ENCODE data around the gene FAM114A1.

Gene FAM114A1

DNA sequence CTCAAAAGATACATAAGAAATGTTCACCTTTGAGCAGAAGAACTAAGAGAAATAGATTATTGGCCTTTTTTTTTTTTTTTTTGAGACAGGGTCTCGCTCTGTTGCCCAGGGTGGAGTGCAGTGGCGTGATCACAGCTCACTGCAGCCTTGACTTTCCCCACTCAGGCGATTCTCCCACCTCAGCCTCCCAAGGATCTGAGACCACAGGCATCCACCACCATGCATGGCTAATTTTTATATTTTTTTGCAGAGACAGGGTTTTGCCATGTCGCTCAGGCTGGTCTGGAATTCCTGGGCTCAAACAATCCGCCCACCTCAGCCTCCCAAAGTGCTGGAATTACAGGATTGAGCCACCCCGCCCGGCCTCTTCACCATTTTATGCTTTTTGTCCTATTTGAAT, 8.1 kb upstream of the FAM114A1 start:
- DNase-seq, result no peak

DNA sequence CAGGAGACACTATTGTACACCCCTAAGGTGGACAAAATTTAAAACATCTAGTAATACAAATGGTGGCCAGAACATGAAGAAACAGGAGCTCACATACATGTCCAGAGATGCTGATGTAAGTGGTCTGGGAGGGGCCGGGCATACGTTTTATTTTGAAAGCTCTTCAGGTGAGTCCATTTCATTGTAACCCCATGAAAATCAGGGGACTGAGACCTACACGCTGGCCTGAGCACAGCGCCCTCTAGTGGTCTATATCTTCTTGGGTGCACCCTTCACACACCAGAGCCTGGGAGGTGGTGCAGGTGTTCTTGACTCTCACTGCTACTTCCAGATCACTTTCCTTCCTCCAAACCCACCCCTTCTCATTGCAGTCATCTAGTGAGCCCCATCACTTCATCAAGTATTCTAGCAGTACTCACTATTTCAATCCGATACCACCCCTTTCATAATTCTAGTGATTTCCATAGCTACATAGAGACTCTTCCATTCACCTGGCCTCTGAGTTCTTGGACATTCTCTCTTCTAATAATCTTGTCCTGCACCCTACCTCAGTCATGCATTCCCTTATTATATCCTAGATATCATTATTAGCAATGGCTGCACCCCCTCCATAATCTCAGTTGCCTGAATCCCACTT, 6.7 kb upstream of the FAM114A1 start:
- DNase-seq, result peak; percentile 61

DNA sequence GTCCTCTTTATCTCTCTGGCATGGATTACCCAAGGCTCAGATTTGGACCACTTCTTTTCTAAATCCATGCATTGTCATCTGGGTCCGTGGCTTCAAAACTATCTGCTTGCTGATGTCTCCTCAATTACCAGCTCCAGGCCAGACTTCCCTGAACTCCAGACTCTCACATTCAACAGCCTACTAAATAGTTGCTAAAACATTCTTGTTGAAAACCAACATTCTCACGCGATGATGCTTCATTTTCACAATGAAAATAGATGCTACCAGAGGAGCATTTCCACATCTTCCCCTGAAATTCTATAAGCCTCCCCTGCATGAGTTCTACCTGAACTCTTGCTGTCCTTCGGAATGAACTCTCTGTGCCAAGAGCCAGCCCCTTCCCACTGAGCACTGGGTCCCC, 5.8 kb upstream of the FAM114A1 start:
- DNase-seq, result no peak

DNA sequence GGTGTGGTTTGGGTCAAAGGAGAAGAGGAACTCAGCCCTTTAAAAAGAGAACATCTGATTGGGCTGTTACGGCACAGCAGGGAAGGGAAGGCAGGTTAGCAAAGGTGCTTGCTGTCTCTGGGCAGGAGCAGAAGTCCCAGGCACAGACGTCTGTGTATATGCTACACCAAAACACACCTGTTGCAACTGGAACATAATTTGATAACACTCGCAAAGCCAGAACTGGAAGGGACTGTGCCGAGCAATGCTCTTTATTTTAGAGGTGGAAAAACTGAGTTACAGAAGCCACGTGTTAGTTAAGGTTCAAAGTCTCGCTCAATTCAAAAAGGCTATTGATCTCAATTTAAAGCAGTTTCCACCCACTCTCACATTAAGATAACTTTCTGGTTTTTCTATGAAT, 2.2 kb upstream of the FAM114A1 start:
- no peak for DNase-seq

DNA sequence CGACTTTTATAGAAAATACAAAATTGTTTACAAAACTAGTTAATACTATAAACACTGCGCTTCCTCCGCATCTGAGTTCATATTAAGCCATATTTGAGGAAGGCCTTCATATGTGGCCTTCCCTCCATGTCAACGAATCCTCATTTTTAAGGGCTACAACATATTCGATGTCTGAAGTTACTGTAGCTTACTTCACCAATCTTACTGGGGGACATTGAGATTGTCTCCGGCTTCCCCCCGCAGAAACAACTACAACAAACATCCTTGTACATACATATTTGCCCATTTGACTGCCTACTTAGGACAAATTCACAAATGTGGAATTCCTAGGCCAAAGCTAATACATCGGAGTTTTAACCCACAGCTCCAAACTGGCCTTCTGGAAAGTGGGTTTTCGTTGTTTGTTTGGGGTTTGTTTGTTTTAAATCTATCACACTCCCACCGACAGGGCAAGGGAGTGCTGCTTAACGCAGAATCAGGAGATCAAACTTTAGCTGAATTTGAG, 581 bp upstream of the FAM114A1 start:
- no peak for DNase-seq

DNA sequence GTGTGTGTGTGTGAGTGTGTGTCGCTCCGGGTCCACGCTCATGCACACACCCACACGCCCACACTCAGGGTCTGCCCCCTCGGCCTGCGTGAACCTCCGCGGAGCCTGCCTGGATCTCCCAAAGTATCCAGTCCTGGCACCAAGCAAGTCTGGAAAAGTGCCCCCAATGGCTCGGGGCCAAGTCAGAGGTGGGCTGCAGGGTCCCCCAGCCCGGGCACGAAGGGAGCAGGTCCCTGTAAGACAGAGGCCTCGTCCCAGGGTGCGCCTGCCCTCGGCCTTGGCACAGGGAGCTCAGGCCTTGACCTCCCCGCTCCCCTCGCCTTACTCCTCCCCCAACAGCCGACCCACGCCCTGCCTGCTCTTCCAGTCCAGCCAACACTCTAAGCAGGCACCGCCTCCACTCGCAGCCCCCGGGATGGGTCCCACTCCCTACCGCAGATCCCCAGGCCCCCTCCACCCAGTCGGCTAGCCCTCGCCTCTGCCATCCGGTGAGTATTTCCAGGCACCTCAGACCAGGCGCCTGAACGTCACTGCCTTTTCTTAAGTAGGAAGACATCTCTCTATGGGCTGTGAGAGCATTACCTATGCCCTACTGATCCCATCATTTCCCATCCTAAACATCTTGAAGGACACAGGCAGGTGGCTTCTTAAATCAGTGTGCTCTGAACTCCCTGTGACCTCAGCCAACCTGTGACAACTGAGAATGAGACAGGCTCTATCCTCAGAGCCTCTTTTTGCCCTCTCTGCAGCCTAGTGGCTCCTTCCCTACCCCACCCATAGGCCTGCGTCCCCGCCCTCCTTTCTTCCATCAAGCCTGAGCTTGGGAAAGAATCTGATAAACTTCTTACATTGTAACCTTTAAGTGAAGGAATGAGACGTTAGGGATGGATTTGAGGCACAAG, 704 bp downstream of the FAM114A1 start:
- no peak for DNase-seq

DNA sequence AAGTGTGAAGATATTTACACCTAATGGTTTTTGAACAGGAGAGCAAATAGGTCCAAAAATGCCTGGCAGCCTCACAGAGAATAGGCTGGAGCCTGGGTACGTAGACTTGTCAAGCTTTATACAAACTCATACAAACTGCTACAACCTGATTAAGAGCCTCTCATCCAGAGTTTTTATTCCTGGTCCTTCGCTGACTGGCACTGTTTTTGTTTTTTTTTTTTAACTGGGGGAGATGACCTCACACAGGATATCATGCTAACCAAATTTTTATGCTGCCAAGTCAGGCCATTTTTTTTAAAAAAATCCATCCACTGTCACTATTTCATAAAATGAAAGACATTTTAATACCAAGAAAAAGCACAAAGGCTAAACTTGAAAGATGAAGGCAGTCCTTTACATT, 1.9 kb downstream of the FAM114A1 start:
- no peak for DNase-seq

DNA sequence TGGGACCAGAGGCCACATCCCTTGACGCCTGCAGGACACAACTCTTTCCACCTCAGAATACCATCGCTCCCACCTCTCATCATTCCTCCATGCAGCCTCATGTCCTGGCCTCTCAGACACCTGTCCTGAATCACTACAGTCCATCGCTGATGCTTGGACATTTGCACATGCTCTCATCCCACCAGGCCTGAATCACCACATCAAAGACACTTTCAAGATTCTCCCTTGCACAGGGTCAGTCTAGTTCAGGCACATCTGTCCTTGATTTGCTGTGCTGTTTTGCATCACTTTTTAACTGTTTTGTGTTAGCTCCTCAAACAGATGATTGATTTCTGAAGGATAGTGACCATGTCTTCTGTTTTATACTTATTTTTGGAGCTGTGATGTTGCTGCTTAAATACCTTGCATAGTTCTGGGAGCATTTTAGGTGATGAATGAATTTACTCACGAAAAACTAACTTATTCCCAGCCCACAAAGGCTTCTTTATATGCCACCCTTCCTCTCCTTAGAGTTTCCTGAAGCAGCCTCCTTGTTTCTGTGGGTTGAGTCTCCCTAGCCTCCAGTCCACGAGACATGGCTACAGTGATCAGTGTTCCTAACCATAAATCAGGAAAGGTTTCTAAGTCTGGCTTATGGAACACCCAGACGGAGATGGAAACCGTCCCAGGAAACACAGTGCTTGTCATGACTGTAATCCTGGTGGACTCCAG, 2.6 kb downstream of the FAM114A1 start:
- no peak for DNase-seq

DNA sequence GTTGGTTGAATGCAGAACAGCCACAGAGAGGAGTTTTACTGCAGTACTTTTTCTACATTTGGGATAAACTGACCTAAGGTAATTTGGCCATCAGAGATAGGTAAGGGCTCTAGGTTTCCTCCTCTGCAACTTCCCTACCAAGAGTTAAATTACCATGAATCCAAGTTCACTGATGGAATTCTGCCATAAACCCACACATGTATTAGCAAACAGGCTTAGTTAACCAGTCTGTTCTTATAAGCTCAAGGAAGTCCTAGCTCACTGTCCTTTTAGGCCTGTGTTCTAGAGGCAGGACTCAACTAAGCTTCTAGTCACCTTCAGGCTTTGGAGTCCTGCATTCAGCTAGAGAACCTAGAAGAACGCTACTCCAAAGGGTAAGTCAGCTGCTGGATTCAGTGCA, 4.0 kb downstream of the FAM114A1 start:
- DNase-seq, result no peak

DNA sequence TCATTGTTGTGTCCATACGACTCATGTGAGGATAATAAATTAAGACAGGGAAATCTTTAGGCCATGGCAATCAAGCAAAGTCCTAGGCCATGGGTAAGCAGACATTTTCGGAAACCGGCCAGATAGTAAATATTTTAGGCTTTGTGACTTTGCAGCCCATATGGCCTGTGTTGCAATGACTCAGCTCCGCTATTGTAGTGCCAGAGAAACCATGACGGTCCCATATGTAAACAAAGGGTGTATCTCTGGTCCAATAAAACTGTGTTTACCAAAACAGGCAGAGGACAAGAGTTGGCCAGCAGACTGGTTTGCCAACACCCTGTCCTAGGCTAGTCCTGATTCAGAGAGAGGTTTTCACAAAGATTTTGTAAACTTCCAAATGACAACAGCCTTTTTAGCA, 5.0 kb downstream of the FAM114A1 start:
- no peak for DNase-seq

DNA sequence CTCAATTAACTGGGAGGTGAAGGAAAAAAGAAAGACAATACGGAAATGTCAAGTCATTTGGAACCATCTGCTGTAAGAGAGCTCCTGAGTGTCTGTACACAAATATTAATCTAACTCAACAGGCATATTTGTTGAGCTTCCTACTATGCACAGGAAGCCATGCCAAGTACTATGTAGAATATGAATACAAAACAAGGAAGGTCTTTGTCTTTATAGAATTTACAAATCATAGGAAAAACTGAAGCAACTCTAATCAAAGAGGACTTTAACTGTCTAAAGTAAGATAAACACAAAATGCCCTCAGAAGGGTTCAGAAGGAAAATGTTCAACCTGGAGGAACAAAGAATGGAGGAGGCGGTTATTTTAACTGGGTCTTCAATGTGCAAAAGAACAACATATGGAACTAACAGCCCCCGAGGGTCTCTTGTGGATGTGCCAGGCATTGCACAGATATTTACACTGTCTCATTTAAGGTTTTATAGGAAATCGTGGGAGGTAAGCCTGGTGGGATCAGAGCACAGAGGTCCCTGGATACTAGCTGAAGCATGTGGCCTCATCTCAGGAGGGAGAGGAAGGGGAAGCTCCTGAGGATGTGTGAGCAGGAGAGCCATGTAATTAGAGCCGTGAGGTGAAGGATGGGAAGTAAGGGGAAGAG, 5.8 kb downstream of the FAM114A1 start:
- DNase-seq, result no peak

DNA sequence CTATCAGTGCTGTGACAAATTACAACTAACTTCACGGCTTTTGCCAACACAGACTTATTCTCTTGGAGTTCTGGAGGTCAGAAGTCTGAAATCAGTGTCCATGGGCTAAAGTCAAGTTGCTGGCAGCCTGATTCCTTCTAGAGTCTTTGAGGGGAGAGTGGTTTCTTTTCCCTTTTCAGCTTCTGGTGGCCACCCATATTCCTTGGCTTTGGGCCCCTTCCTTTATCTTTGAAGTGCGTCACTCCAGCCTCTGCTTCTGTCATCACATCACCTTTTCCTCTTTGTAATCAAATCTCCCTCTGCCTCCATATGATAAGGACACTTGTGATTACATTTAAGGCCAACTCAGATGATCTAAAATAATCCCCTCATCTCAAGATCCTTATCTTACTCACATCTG, 9.0 kb downstream of the FAM114A1 start:
- no peak for DNase-seq

DNA sequence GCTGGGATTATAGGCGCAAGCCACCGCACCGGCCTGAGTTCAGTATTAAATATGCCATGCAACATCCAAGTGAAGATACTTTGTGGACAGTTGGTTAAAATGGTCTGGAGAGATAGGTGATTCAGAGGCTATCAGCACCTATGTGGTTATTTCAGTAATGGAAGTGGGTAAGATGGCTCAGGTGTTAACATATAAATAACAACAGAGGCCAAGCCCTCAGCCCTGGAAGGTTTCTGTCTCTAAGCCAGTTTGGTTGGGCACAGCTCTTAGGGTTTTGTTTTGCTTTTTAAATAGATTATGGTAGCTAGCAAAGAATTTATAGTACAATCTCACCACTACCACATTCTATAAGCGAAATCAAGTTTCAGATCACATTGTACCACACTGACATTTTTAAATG, 16.6 kb downstream of the FAM114A1 start:
- DNase-seq, result no peak

DNA sequence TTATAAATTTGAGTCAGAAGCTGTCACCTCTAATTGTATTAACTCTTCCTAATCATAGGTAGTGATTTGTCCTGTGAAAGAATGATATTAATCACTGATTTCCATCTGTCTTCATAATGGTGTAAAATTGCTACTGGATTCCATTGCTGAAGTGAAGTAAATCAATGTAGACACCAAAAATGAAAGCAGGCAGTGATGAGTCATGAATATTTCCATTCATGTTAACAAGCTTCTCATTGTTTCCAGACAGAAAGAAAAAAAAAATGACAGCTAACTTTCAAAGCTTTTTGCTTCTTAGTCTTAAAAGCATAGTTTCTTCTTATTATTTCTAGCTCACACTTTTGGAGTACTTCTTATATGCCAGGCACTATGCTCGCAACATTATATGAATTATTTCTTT, 21.5 kb downstream of the FAM114A1 start:
- DNase-seq, result peak; percentile 40

DNA sequence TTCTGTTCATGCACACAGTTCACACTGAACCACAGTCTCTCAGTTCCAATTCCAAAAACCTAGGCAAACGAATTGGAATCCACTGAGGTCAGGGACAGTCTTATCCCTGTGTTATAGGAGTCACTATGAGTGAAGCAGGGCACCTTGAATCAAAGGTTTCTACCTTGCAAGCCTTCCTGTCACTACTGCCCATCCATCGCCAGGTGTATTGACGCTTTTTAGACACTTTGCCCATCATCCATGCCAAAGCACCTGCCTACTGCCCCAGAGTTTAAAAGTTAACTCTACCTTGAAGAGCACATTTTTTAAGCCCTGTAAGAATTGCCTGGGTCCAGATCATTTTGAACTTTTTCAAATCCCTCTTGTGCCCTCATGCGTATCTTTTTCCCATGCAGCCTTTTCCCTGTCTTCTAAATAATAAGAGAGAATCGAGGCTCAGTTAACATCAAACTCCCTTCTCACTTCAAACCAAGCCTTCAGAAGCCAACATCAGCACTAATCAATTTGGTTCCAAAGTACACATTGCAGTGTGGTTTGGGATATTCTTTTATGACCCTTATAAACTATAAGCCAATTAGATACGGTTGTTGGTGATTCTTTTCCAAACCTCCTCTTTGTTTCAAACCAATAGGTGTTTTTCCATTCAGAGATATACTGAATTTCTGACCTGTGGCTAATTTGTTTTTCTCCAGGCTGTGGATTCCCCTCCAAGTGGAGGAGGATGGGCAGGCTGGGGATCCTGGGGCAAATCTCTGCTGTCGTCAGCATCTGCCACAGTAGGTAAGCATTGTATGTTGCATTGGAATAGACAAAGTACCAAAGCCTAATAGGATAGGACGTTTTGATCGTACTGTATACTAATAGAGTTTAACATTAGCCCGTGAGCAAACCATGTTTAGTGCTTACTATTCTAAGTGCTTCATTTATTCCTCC, 23.7 kb downstream of the FAM114A1 start:
- DNase-seq, result no peak

DNA sequence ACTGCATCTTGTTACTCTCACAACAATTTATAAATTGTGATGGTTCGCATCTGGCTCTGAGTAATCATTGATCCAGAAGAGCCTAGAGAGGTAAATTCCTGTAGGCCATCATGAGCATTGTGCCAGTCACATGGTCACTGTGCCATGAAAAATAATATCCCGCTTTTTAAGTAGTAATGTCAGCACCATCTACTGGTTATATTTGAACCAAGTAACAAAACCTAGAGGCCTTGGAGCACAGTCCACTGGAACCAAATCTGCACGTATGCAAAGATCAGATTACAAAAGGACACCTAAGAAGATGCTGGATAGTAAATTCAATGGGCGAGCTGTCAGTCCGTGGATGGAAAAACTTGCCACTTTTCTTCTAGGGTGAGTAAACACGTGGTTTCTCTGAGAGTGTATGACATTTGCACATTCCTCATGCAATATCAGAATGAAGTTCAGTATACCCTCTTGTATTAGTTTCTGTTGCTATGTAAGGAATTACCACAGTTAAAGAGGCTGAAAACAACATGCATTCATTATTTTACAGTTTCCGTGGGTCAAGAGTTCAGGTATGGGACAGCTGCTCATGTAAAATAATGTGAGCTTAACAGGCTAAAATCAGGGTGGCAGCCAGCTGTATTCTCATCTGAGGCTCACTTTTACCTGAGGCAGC, 26.8 kb downstream of the FAM114A1 start:
- DNase-seq, result no peak

DNA sequence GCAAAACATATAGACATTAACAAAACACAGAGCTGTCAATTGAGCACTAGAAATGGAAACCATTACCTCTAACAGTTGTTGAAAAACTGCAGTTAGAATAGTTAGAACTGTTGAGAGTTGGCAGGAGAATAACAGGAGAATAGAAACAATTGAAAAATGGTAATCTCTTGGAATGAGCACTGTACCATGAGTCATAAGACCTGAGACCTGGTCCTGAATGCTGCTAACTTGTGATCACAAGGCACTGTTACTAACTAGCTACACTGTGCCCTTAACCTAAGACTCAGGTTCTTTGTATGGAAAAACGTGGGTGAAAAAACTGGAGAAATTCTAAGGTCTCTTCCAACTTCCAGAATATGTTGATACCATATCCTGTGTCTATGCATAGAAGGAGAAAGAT, 29.3 kb downstream of the FAM114A1 start:
- DNase-seq, result no peak

DNA sequence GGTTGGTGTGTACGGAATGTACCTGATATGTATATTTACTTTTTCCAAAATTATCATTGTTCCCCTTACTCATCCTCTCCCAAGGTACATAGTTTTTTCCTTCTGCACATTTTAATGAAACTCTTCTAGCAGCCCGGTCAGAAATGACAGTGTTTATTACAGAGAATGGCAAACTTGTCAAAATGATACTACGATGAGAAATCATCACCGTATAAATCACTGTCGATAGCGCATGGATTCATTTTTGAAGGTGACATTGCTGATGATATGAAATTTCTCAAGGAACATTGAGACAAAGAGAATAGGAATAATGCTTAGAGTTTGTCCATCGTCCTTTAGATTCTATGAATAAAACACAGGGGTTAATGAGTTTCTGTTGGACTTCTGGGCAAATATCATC, 30.6 kb downstream of the FAM114A1 start:
- no peak for DNase-seq

DNA sequence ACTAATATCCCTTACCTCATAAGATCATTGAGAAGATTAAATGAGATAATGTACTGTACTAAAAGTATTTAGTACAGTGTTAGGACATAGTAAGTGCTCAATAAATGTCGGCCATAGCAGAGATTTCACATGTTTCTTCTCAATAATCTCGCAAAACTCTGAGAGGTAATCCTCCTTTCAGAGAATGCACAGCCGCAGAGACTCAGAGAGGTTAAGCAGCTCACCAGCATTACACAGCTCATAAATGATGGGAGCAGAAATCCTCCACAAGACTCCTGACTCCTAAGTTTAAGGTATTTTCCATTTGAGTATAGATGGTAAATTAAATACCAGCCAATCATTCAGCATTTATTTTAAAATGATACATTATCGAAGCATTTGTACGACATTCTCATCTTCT, 34.6 kb downstream of the FAM114A1 start:
- no peak for DNase-seq

DNA sequence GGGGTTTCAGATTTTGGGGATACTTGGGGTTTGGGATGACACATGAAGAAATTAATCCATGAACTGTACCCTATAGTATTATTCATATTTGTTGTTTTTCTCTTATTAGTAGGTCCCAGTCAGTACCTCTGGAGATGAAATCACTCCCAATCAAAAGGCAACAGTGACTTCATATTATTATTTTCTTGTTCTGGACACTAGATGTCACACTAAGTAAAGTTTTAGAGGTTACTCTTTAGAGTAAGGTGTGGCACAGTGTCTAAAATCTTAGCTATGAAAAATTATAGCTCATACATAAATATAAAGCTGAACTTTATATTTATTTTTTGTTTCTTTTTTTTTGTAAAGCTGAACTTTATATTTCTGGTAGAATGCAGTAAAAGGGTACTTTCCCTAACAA, 35.1 kb downstream of the FAM114A1 start:
- DNase-seq, result peak; percentile 61

DNA sequence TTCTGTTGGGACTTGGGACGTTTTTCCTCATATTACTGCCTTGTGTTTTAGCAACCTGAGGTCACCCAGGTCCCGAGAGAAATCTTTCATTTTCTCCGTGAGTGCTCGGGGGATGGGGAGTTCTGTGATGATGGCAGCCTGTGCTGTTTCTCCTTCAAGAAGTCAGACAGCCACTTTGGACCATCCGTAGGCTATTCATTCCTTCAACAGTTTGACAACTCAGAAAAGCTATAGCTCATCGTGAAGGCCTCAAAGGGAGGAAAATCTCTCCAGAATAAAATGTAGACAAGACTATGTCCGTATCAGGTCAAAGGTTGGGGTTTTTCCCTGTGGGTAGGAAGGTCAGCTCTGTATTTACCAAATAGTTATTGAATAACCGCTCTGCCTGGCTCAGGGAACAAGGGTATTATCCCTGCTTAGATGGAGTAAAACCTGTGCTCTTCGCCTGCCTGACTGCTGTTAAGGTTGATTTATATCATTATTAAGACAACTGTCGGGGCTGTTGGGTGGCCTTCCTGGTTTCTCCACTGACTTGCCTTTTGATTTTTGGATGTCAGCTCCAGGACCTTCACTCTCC, 36.6 kb downstream of the FAM114A1 start:
- DNase-seq, result no peak

All from CD4-positive, alpha-beta T cell treated with Interleukin-4 for 4 hours (primary cell).